Measurements from ENCODE around the gene SCP2.

DNA sequence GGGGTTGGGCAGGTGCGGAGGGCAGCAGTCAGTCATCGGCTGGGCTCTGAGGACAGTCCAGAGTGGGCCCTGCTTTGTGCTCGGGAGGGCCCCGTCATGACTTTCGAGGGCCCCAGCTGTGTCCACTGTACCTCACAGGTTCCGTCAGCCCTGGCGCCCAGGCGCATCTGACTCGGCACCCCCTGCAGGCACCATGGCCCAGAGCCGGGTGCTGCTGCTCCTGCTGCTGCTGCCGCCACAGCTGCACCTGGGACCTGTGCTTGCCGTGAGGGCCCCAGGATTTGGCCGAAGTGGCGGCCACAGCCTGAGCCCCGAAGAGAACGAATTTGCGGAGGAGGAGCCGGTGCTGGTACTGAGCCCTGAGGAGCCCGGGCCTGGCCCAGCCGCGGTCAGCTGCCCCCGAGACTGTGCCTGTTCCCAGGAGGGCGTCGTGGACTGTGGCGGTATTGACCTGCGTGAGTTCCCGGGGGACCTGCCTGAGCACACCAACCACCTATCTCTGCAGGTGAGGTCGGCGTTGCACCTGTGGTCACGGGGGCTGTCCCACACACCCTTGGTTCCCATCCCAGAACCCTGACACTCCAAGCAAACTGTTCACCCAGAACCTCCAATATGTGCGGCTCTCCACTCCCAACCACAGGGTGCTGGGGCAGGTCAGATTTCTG is 142.7 kb downstream of the SCP2 start:
- TF ChIP-seq CTCF (IDR thresholded peaks at IDR 0.05) (no peak), POLR2A (IDR thresholded peaks at IDR 0.05) (no peak)

All from right lobe of liver (tissue), 4 donors.